GM18907 (cell line): ENCODE results near the gene UBE2F.

Source experiments
- ATAC-seq: cut with Tn5 transposase; IDR thresholded peaks from one replicate; pipeline ENCODE4 v1.9.1; 2021; ENCODE audit warnings: mild to moderate bottlenecking, moderate library complexity; ENCODE audit not compliant: unreplicated experiment

Gene UBE2F

GRCh38 chr2:238069021-238069709 is 102.4 kb downstream of the UBE2F start:
- no peak for ATAC-seq

GRCh38 chr2:238069877-238070276 is 103.1 kb downstream of the UBE2F start:
- no peak for ATAC-seq

DNA sequence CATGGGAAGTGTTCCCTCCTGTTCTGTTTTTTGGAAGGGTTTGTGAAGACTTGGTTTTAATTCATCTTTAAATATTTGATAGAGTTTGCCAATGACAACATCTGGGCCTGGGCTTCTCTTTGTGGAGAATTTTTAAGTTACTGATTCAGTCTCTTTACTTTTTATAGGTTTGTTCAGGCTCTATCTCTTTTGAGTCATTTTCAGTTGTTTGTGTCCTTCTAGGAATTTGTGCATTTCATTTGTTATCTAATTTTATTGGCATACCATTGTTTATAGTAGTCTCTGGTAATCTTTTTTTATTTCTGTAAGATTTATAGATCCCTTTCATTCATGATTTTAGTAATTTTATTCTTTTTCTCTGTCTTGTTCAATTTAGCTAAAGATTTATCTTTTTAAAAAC is 108.6 kb downstream of the UBE2F start:
- ATAC-seq, result no peak

DNA sequence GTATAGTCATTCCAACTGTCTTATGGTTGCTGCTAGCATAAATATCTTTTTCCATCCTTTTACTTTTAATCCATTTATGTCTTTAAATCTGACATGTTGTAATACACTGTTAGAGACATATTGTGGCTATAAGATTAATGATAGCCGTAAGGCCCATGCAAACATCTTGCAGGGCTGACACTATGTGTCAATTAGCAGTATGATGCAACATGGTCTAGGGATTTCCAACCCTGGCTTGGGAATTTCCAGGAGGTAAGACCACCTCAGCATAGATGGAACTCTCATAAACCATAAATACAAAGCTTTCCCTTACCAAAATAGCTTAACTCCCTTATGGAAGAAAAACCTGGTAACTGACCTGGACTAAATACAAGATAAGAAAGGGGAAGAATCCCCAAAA is 110.5 kb downstream of the UBE2F start:
- ATAC-seq, result no peak

GRCh38 chr2:238079874-238080327 is 113.1 kb downstream of the UBE2F start:
- ATAC-seq, result no peak

DNA sequence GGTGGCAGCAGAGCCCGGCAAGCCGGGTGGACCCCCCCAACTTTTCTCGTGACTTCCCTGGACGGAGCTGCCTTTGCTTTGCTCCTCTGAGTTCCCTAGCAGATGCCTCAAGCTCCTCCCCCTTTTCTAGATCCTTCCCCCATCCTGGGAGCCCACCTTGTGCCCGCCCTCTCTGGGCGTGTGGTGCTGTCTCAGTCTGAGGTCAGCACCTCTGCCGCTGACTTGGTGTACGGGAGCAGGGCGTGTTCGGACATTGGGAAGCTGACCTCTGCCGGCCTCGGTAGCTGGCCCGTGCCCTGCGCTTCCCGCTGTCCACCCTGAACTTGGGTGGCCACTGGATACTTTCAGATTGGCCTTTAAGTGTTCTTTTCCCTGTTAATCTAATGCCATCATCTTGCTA is 113.7 kb downstream of the UBE2F start:
- ATAC-seq, result no peak

DNA sequence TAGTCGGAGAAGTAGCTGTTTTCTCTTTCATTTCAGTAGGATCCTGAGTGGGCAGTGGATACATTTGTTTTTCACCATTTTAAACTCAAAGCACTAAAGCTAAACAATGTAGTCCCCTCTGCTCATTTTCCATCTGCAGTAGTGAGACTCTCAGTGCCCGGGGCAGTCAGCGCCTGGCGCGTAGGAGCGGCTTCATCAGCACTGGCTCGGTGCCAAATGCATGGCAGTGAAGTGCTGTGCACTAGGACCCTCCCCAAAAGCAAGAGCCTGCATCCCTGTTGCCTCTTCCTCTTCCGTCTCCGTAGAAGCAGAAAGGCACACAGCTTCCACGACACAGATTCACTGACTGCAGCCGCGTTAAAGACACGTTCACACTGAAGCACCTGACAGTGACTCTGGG is 114.3 kb downstream of the UBE2F start:
- no peak for ATAC-seq

DNA sequence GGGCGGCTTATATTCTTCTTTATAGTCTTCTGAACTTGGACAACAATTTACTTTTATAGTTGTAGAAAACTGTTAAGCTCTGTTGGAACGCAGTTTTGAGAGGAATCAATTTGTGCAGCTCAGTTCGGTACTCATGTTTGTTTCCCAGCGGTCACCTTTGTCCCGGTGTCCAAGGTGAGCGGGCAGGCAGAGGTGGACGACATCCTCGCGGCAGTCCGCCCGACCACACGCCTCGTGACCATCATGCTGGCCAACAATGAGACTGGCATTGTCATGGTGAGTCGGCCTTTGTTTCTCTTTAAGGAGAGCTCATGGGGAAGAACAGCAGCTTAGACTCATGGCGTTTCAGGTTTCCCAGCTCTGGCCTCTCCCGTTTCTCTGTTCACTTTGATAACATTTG is 114.7 kb downstream of the UBE2F start:
- no peak for ATAC-seq

GRCh38 chr2:238082151-238082550 is 115.3 kb downstream of the UBE2F start:
- no peak for ATAC-seq

- ATAC-seq, result no peak
These were observed 116.0 kb downstream of the UBE2F start for GRCh38 chr2:238082827-238083226.

DNA sequence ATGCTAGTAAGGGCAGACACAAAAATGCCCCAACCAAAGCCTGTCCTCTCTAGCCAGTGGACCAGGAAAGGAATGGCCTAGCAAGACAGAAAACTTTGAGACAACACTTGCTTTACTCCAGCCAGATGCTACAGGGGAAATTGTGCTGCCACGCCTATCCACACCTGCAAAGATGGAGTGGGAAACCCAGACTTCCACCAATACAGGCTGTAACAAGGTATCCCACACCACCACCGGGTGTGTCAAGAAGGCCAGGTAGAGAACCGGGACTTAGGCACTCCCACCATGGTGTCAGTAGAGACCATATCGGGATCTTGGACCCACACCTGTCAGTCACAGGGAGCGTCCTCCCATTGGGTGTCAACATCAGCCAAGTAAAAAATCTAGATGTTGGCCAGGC is 117.1 kb downstream of the UBE2F start:
- ATAC-seq, result no peak

GRCh38 chr2:238084761-238085160 is 117.9 kb downstream of the UBE2F start:
- no peak for ATAC-seq

- ATAC-seq, result no peak
These were observed 119.1 kb downstream of the UBE2F start for GRCh38 chr2:238085899-238086298.

GRCh38 chr2:238087211-238087610 is 120.4 kb downstream of the UBE2F start:
- ATAC-seq, result no peak

GRCh38 chr2:238090887-238091286 is 124.1 kb downstream of the UBE2F start:
- ATAC-seq, result no peak

DNA sequence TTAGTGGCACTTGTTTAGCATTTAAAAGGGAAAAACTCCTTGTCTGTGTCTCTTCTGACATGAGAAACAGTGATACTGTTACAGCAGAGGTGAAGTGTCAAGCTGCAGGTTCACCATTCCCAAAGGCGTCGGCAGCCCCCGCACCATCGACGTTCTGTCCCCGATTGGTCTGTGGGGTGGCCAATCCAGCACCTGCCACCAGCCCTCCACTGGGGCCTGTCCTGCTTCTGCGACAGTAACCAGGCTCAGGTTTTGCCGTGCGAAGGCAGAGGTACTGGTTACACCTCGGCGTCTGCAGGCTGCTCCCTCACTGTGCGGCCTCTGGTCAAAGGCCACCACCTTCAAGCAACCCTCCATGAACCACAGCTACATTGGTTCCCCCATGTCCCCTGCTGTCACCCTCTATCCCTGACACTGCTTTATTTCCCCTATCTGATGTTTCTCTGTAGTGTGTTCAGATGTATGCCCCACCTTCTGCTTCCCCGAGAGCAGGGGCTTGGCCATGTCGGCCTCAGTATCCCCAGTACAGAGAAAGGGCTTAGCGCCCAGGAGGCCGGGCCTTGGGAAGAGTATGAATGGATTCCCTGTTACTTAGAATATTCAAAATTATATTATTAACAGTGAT is 124.7 kb downstream of the UBE2F start:
- ATAC-seq, result no peak
